ENCODE data around the gene ERCC1.

DNA sequence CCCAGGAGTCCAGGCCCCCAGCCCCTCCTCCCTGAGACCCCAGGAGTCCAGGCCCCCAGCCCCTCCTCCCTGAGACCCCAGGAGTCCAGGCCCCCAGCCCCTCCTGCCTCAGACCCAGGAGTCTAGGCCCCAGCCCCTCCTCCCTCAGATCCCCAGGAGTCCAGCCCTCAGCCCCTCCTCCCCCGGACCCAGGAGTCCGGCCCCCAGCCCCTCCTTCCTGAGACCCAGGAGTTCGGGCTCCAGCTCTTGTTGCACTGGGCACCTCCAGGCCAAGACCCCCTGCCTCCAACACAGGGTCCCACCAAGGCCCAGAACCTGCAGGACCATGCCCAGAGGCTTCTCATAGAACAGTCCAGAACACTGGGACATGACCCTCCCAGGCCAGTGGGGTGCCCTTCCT is 3.8 kb downstream of the ERCC1 start:
- TF ChIP-seq, protein P1, sequence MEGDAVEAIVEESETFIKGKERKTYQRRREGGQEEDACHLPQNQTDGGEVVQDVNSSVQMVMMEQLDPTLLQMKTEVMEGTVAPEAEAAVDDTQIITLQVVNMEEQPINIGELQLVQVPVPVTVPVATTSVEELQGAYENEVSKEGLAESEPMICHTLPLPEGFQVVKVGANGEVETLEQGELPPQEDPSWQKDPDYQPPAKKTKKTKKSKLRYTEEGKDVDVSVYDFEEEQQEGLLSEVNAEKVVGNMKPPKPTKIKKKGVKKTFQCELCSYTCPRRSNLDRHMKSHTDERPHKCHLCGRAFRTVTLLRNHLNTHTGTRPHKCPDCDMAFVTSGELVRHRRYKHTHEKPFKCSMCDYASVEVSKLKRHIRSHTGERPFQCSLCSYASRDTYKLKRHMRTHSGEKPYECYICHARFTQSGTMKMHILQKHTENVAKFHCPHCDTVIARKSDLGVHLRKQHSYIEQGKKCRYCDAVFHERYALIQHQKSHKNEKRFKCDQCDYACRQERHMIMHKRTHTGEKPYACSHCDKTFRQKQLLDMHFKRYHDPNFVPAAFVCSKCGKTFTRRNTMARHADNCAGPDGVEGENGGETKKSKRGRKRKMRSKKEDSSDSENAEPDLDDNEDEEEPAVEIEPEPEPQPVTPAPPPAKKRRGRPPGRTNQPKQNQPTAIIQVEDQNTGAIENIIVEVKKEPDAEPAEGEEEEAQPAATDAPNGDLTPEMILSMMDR (IDR thresholded peaks at IDR 0.05): no peak
- no peak for TF ChIP-seq EP300 (IDR thresholded peaks at IDR 0.05)
- TF ChIP-seq POLR2AphosphoS5 (IDR thresholded peaks at IDR 0.05): no peak
- TF ChIP-seq POLR2A (IDR thresholded peaks at IDR 0.05): no peak

Data from stomach (tissue), 4 donors.